ENCODE measurements around the gene SSTR4. TPM values are rescaled to one million over a fixed set of nuclear protein-coding genes. Genes with fewer than 3 reads are reported as not detected.

Gene SSTR4
- polyA plus RNA-seq, 2 donors: not detected

- WGBS, 2 donors: 29 to 44% methylated on average over 5 of the region's 5 CpGs
- no peak overlapping the region for H3K27ac ChIP-seq (ENCODE audit: low read depth in 2 of 2, low read length in 1 of 2)
Observed at GRCh38 chr20:23013429-23013828, 21.7 kb upstream of the SSTR4 start.

GRCh38 chr20:23017516-23017915 is 17.6 kb upstream of the SSTR4 start:
- Histone ChIP-seq H3K4me1 (ENCODE audit: control insufficient read depth in 2 of 2, insufficient read depth in 2 of 2, low read length in 1 of 2) (no peaks in the 10 kb centered on the region), H3K36me3 (ENCODE audit: control insufficient read depth in 2 of 2, insufficient read depth in 2 of 2, low read length in 1 of 2) (no peaks in the 10 kb centered on the region), H3K9me3 (ENCODE audit: control insufficient read depth in 2 of 2, insufficient read depth in 1 of 2, low read depth in 1 of 2, low read length in 1 of 2) (no peaks in the 10 kb centered on the region), H3K27ac (ENCODE audit: low read depth in 2 of 2, low read length in 1 of 2) (no peak overlapping the region), H3K27me3 (ENCODE audit: control insufficient read depth in 1 of 2, insufficient read depth in 2 of 2, low read length in 2 of 2) (no peaks in the 10 kb centered on the region), H3K4me3 (ENCODE audit: low read depth in 1 of 2, low read length in 2 of 2) (no peak overlapping the region)
- 61 to 84% methylated on average over 2 of the region's 2 CpGs for WGBS, 2 donors

More at GRCh38 chr20:23013429-23013828, 21.7 kb upstream of the SSTR4 start:
- Histone ChIP-seq H3K4me3 (ENCODE audit: low read depth in 1 of 2, low read length in 2 of 2) (no peak overlapping the region), H3K4me1 (ENCODE audit: control insufficient read depth in 2 of 2, insufficient read depth in 2 of 2, low read length in 1 of 2) (no peaks in the 10 kb centered on the region), H3K9me3 (ENCODE audit: control insufficient read depth in 2 of 2, insufficient read depth in 1 of 2, low read depth in 1 of 2, low read length in 1 of 2) (no peaks in the 10 kb centered on the region), H3K36me3 (ENCODE audit: control insufficient read depth in 2 of 2, insufficient read depth in 2 of 2, low read length in 1 of 2) (no peaks in the 10 kb centered on the region), H3K27me3 (ENCODE audit: control insufficient read depth in 1 of 2, insufficient read depth in 2 of 2, low read length in 2 of 2) (no peaks in the 10 kb centered on the region)

- H3K4me3 ChIP-seq (ENCODE audit: low read depth in 1 of 2, low read length in 2 of 2): no peak overlapping the region
- H3K36me3 ChIP-seq (ENCODE audit: control insufficient read depth in 2 of 2, insufficient read depth in 2 of 2, low read length in 1 of 2): no peaks in the 10 kb centered on the region
- H3K4me1 ChIP-seq (ENCODE audit: control insufficient read depth in 2 of 2, insufficient read depth in 2 of 2, low read length in 1 of 2): no peaks in the 10 kb centered on the region
Observed at GRCh38 chr20:23018432-23018831, 16.7 kb upstream of the SSTR4 start.

GRCh38 chr20:23018941-23019340 is 16.2 kb upstream of the SSTR4 start:
- Histone ChIP-seq H3K4me1 (ENCODE audit: control insufficient read depth in 2 of 2, insufficient read depth in 2 of 2, low read length in 1 of 2) (no peaks in the 10 kb centered on the region), H3K27me3 (ENCODE audit: control insufficient read depth in 1 of 2, insufficient read depth in 2 of 2, low read length in 2 of 2) (no peaks in the 10 kb centered on the region), H3K36me3 (ENCODE audit: control insufficient read depth in 2 of 2, insufficient read depth in 2 of 2, low read length in 1 of 2) (no peaks in the 10 kb centered on the region), H3K9me3 (ENCODE audit: control insufficient read depth in 2 of 2, insufficient read depth in 1 of 2, low read depth in 1 of 2, low read length in 1 of 2) (no peaks in the 10 kb centered on the region), H3K4me3 (ENCODE audit: low read depth in 1 of 2, low read length in 2 of 2) (no peak overlapping the region), H3K27ac (ENCODE audit: low read depth in 2 of 2, low read length in 1 of 2) (no peak overlapping the region)
- WGBS, 2 donors: 88 to 93% methylated on average over 11 of the region's 11 CpGs

More at GRCh38 chr20:23018432-23018831, 16.7 kb upstream of the SSTR4 start:
- Histone ChIP-seq H3K27ac (ENCODE audit: low read depth in 2 of 2, low read length in 1 of 2) (no peak overlapping the region), H3K27me3 (ENCODE audit: control insufficient read depth in 1 of 2, insufficient read depth in 2 of 2, low read length in 2 of 2) (no peaks in the 10 kb centered on the region), H3K9me3 (ENCODE audit: control insufficient read depth in 2 of 2, insufficient read depth in 1 of 2, low read depth in 1 of 2, low read length in 1 of 2) (no peaks in the 10 kb centered on the region)

- no peaks in the 10 kb centered on the region for H3K27me3 ChIP-seq (ENCODE audit: control insufficient read depth in 1 of 2, insufficient read depth in 2 of 2, low read length in 2 of 2)
- no peaks in the 10 kb centered on the region for H3K4me1 ChIP-seq (ENCODE audit: control insufficient read depth in 2 of 2, insufficient read depth in 2 of 2, low read length in 1 of 2)
- no peak overlapping the region for H3K4me3 ChIP-seq (ENCODE audit: low read depth in 1 of 2, low read length in 2 of 2)
- WGBS, 2 donors: 57 to 59% methylated on average over 7 of the region's 7 CpGs
- no peak overlapping the region for H3K27ac ChIP-seq (ENCODE audit: low read depth in 2 of 2, low read length in 1 of 2)
- no peaks in the 10 kb centered on the region for H3K36me3 ChIP-seq (ENCODE audit: control insufficient read depth in 2 of 2, insufficient read depth in 2 of 2, low read length in 1 of 2)
- H3K9me3 ChIP-seq (ENCODE audit: control insufficient read depth in 2 of 2, insufficient read depth in 1 of 2, low read depth in 1 of 2, low read length in 1 of 2): no peaks in the 10 kb centered on the region
Observed at GRCh38 chr20:23019403-23019802, 15.7 kb upstream of the SSTR4 start.

GRCh38 chr20:23020230-23021018 is 14.7 kb upstream of the SSTR4 start:
- no peaks in the 10 kb centered on the region for H3K27me3 ChIP-seq (ENCODE audit: control insufficient read depth in 1 of 2, insufficient read depth in 2 of 2, low read length in 2 of 2)
- H3K9me3 ChIP-seq (ENCODE audit: control insufficient read depth in 2 of 2, insufficient read depth in 1 of 2, low read depth in 1 of 2, low read length in 1 of 2): no peaks in the 10 kb centered on the region
- H3K4me1 ChIP-seq (ENCODE audit: control insufficient read depth in 2 of 2, insufficient read depth in 2 of 2, low read length in 1 of 2): no peaks in the 10 kb centered on the region
- H3K4me3 ChIP-seq (ENCODE audit: low read depth in 1 of 2, low read length in 2 of 2): no peak overlapping the region
- H3K36me3 ChIP-seq (ENCODE audit: control insufficient read depth in 2 of 2, insufficient read depth in 2 of 2, low read length in 1 of 2): no peaks in the 10 kb centered on the region
- 87 to 91% methylated on average over 12 of the region's 12 CpGs for WGBS, 2 donors
- no peak overlapping the region for H3K27ac ChIP-seq (ENCODE audit: low read depth in 2 of 2, low read length in 1 of 2)

GRCh38 chr20:23021541-23021940 is 13.6 kb upstream of the SSTR4 start:
- Histone ChIP-seq H3K4me1 (ENCODE audit: control insufficient read depth in 2 of 2, insufficient read depth in 2 of 2, low read length in 1 of 2) (no peaks in the 10 kb centered on the region), H3K27ac (ENCODE audit: low read depth in 2 of 2, low read length in 1 of 2) (no peak overlapping the region), H3K27me3 (ENCODE audit: control insufficient read depth in 1 of 2, insufficient read depth in 2 of 2, low read length in 2 of 2) (no peaks in the 10 kb centered on the region), H3K4me3 (ENCODE audit: low read depth in 1 of 2, low read length in 2 of 2) (no peak overlapping the region), H3K36me3 (ENCODE audit: control insufficient read depth in 2 of 2, insufficient read depth in 2 of 2, low read length in 1 of 2) (no peaks in the 10 kb centered on the region), H3K9me3 (ENCODE audit: control insufficient read depth in 2 of 2, insufficient read depth in 1 of 2, low read depth in 1 of 2, low read length in 1 of 2) (no peaks in the 10 kb centered on the region)
- WGBS, 2 donors: 85 to 93% methylated on average over 1 of the region's 1 CpG

- H3K36me3 ChIP-seq (ENCODE audit: control insufficient read depth in 2 of 2, insufficient read depth in 2 of 2, low read length in 1 of 2): no peaks in the 10 kb centered on the region
- no peak overlapping the region for H3K4me3 ChIP-seq (ENCODE audit: low read depth in 1 of 2, low read length in 2 of 2)
- no peak overlapping the region for H3K27ac ChIP-seq (ENCODE audit: low read depth in 2 of 2, low read length in 1 of 2)
- WGBS, 2 donors: 85 to 88% methylated on average over 5 of the region's 5 CpGs
- H3K4me1 ChIP-seq (ENCODE audit: control insufficient read depth in 2 of 2, insufficient read depth in 2 of 2, low read length in 1 of 2): no peaks in the 10 kb centered on the region
- no peaks in the 10 kb centered on the region for H3K9me3 ChIP-seq (ENCODE audit: control insufficient read depth in 2 of 2, insufficient read depth in 1 of 2, low read depth in 1 of 2, low read length in 1 of 2)
- H3K27me3 ChIP-seq (ENCODE audit: control insufficient read depth in 1 of 2, insufficient read depth in 2 of 2, low read length in 2 of 2): no peaks in the 10 kb centered on the region
Observed at GRCh38 chr20:23021951-23022350, 13.2 kb upstream of the SSTR4 start.

- Histone ChIP-seq H3K9me3 (ENCODE audit: control insufficient read depth in 2 of 2, insufficient read depth in 1 of 2, low read depth in 1 of 2, low read length in 1 of 2) (no peaks in the 10 kb centered on the region), H3K36me3 (ENCODE audit: control insufficient read depth in 2 of 2, insufficient read depth in 2 of 2, low read length in 1 of 2) (no peaks in the 10 kb centered on the region), H3K4me3 (ENCODE audit: low read depth in 1 of 2, low read length in 2 of 2) (no peak overlapping the region), H3K4me1 (ENCODE audit: control insufficient read depth in 2 of 2, insufficient read depth in 2 of 2, low read length in 1 of 2) (no peaks in the 10 kb centered on the region), H3K27ac (ENCODE audit: low read depth in 2 of 2, low read length in 1 of 2) (no peak overlapping the region), H3K27me3 (ENCODE audit: control insufficient read depth in 1 of 2, insufficient read depth in 2 of 2, low read length in 2 of 2) (no peaks in the 10 kb centered on the region)
- 82 to 93% methylated on average over 4 of the region's 4 CpGs for WGBS, 2 donors
Observed at GRCh38 chr20:23022849-23023248, 12.3 kb upstream of the SSTR4 start.

GRCh38 chr20:23023621-23024177 is 11.4 kb upstream of the SSTR4 start:
- 89 to 91% methylated on average over 10 of the region's 10 CpGs for whole genome bisulfite sequencing, 2 donors
- no peaks in the 10 kb centered on the region for H3K27me3 ChIP-seq (ENCODE audit: control insufficient read depth in 1 of 2, insufficient read depth in 2 of 2, low read length in 2 of 2)
- H3K4me3 ChIP-seq (ENCODE audit: low read depth in 1 of 2, low read length in 2 of 2): no peak overlapping the region
- no peak overlapping the region for H3K27ac ChIP-seq (ENCODE audit: low read depth in 2 of 2, low read length in 1 of 2)
- no peaks in the 10 kb centered on the region for H3K9me3 ChIP-seq (ENCODE audit: control insufficient read depth in 2 of 2, insufficient read depth in 1 of 2, low read depth in 1 of 2, low read length in 1 of 2)
- H3K4me1 ChIP-seq (ENCODE audit: control insufficient read depth in 2 of 2, insufficient read depth in 2 of 2, low read length in 1 of 2): no peaks in the 10 kb centered on the region
- H3K36me3 ChIP-seq (ENCODE audit: control insufficient read depth in 2 of 2, insufficient read depth in 2 of 2, low read length in 1 of 2): no peaks in the 10 kb centered on the region
